Natural killer cell treated with Interleukin-12 subunit alpha and Interleukin-12 subunit beta and Interleukin-15 and Interleukin-18, amount 100 ng/mL, for 72 hours (primary cell): ENCODE measurements around the gene ZNF236. TPM values are rescaled to one million over a fixed set of nuclear protein-coding genes. Genes with fewer than 3 reads are reported as not detected.

Experiments
- ATAC-seq, 2 donors: fragments of 150-1000 bp; cut with Tn5 transposase in 1 of 2; sonication (Bioruptor Pico), chemical (Tn5 transposase) in 1 of 2; 2 replicates each; pipeline ENCODE4 v1.10.0; 2021
- DNase-seq: peaks from one replicate; pipeline ENCODE4 v3.0.0; 2022; ENCODE audit warnings: low spot score
- H3K27ac Mint-ChIP-seq, 2 donors: 1 replicate in 1 of 2; 2 replicates in 1 of 2; pipeline ENCODE4 v1.8.0; 2022; ENCODE audit warnings: mixed read lengths in 2 of 2, mild to moderate bottlenecking in 1 of 2, moderate library complexity in 1 of 2
- H3K27me3 Mint-ChIP-seq, 2 donors: 1 replicate in 1 of 2; 2 replicates in 1 of 2; pipeline ENCODE4 v1.8.0; 2022; ENCODE audit warnings: mixed read lengths in 2 of 2
- H3K36me3 Mint-ChIP-seq: one replicate; pipeline ENCODE4 v1.8.0; 2022; ENCODE audit warnings: mixed read lengths
- H3K4me1 Mint-ChIP-seq, 2 donors: 1 replicate in 1 of 2; 2 replicates in 1 of 2; pipeline ENCODE4 v1.8.0; 2022; ENCODE audit warnings: low read depth in 2 of 2, mixed read lengths in 2 of 2, mild to moderate bottlenecking in 1 of 2
- H3K4me3 Mint-ChIP-seq: one replicate; pipeline ENCODE4 v1.8.0; 2022; ENCODE audit warnings: mixed read lengths
- H3K9me3 Mint-ChIP-seq: 2 replicates; pipeline ENCODE4 v1.8.0; 2022; ENCODE audit warnings: mixed read lengths
- total RNA-seq, 2 donors: library from RNA; stranded (reverse); gene quantifications; one replicate each; pipeline ENCODE4 v1.2.3, GENCODE V29; 2022

The ZNF236 gene
- total RNA-seq, 2 donors from 2014 or later = 18.0 to 37.4 TPM

DNA sequence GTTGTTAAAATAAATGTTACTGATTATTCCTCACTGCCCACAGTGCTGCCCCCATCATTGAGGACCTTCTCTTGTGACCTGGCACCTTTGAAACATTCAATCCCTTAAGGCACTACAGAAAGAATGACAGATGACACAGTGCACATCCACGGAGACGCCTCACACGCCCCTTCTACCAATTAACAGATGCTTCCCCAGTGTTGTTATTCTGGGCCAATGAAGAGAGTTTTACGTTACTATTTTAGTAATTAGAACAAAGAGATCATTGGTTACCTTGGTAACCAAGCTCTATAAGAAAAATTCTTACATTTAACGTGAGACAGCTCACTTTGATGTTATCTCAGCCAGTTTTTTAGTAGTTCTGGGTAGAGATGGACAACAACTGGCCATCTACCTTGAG lies 152.0 kb downstream of the ZNF236 start:
- H3K4me1 Mint-ChIP-seq = peaks cover 0 to 3% of the 10 kb centered on the region in 2 donors
- no peak overlapping the region for H3K4me3 Mint-ChIP-seq
- no peak overlapping the region for H3K27ac Mint-ChIP-seq
- DNase-seq (no peak), ATAC-seq (no peak)
- no peaks in the 10 kb centered on the region for H3K27me3 Mint-ChIP-seq
- peaks cover 6% of the 10 kb centered on the region for H3K36me3 Mint-ChIP-seq
- H3K9me3 Mint-ChIP-seq = no peaks in the 10 kb centered on the region

DNA sequence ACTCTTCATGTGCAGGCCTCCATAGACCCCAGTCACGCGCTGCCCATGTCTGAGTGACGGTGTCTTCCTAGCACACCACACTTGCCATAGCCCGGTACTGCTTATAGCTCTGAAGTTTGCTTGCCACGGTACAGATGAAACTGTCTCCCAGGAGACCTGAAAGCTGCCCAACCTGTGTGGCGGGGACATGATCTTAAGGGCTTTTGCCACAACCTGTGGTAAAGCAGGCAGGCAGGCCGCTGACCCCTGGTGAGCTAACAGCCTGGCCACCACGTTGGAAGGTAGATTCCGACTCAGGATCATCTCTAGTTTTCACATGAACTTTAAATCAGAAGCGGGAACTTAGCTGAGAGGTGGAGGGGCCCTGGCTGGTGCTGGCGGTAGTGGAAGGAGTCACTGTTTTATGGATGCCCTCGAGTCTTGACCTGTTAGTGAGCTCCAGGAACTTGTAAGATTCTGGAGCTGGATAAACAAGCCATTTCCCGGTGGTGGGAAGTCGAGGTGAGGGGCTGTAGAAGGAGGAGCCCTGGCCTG lies 153.3 kb downstream of the ZNF236 start:
- H3K4me3 Mint-ChIP-seq = no peak overlapping the region
- DNase-seq (no peak), ATAC-seq (no peak)
- peaks cover 0 to 3% of the 10 kb centered on the region in 2 donors for H3K4me1 Mint-ChIP-seq
- no peak overlapping the region for H3K27ac Mint-ChIP-seq
- peaks cover 6% of the 10 kb centered on the region for H3K36me3 Mint-ChIP-seq
- H3K9me3 Mint-ChIP-seq = no peaks in the 10 kb centered on the region
- no peaks in the 10 kb centered on the region for H3K27me3 Mint-ChIP-seq

GRCh38 chr18:76977108-76977621 lies 154.8 kb downstream of the ZNF236 start:
- no peaks in the 10 kb centered on the region for H3K27me3 Mint-ChIP-seq
- peaks cover 0 to 2% of the 10 kb centered on the region in 2 donors for H3K4me1 Mint-ChIP-seq
- H3K4me3 Mint-ChIP-seq = no peak overlapping the region
- peak; percentile 45 for DNase-seq
- ATAC-seq = no peak
- H3K9me3 Mint-ChIP-seq = no peaks in the 10 kb centered on the region
- peaks cover 6% of the 10 kb centered on the region for H3K36me3 Mint-ChIP-seq
- no peak overlapping the region for H3K27ac Mint-ChIP-seq

DNA sequence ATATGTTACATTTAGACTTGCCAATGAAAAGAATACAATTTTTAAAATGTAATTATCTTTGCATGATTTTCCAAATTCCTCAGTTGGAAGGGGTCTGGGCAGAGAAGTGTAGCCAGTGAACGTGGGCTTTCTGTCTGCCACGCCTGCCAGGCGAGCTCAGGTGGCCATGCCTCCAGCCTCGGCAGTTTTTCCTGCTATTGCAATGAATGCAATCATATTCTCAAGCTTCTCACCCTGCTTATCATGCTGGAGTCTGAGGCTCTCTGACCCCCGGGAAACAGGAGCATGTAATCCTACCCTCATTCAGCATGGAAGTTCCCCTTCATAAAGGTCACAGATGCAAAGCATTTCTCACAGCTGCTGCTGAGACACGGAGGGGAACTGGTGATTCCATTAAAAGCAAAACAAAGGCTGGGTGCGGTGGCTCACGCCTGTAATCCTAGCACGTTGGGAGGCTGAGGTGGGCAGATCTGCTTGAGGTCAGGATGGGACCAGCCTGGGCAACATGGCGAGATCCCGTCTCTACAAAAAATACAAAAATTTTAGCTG lies 155.4 kb downstream of the ZNF236 start:
- H3K27me3 Mint-ChIP-seq = no peaks in the 10 kb centered on the region
- H3K27ac Mint-ChIP-seq = no peak overlapping the region
- no peaks in the 10 kb centered on the region for H3K9me3 Mint-ChIP-seq
- DNase-seq (peak; percentile 34), ATAC-seq (no peak)
- H3K36me3 Mint-ChIP-seq = peaks cover 6% of the 10 kb centered on the region
- H3K4me1 Mint-ChIP-seq = no peaks in the 10 kb centered on the region
- no peak overlapping the region for H3K4me3 Mint-ChIP-seq

- Mint-ChIP-seq H3K9me3 (no peaks in the 10 kb centered on the region), H3K36me3 (peaks cover 6% of the 10 kb centered on the region), H3K4me1 (peaks cover 3 to 4% of the 10 kb centered on the region in 2 donors), H3K27ac (peak overlapping the region in 1 of 2 donors; percentile 56), H3K27me3 (no peaks in the 10 kb centered on the region), H3K4me3 (no peak overlapping the region)
- no peak for ATAC-seq
- no peak for DNase-seq
Observed at GRCh38 chr18:76978616-76979015, 156.3 kb downstream of the ZNF236 start.

DNA sequence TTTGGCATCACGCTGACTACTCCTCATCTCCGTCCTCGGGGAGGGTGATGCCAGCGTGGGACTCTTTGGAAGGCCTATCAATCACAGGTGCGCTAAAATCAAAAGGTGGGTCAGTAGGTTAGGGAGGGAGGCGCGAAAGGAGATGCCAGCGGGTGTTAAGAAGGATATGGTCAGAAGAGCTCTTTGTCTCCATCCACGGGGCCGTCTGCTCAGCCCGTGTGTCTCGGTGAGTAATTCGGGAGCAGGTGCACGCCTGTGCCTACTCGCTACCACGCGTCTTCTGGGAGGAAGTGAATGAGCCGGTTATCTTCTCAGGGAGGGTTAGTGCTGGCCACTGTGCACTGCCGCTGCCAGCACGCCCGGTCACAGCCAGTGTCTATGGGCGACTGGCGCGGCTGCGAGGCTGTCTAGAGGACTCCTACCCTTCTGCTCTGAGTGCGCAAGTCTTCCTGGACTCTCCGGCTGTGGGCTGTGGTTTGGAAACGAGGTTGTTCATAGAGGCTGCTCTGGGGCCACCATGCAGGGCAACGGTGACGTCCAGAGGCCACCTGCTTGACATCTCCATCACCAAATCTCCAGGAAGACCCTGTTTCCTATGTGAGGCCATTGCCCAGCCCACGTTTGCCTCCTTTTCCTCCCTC lies 156.9 kb downstream of the ZNF236 start:
- DNase-seq (peak; percentile 56), ATAC-seq (no peak)
- Mint-ChIP-seq H3K4me3 (no peak overlapping the region), H3K27me3 (no peaks in the 10 kb centered on the region), H3K27ac (peak overlapping the region in 1 of 2 donors; percentile 56), H3K4me1 (peaks cover 3 to 4% of the 10 kb centered on the region in 2 donors), H3K36me3 (peaks cover 6% of the 10 kb centered on the region), H3K9me3 (no peaks in the 10 kb centered on the region)

GRCh38 chr18:76979906-76980305 lies 157.5 kb downstream of the ZNF236 start:
- H3K9me3 Mint-ChIP-seq = no peaks in the 10 kb centered on the region
- no peak overlapping the region for H3K27ac Mint-ChIP-seq
- H3K36me3 Mint-ChIP-seq = peaks cover 6% of the 10 kb centered on the region

GRCh38 chr18:76980663-76981395 lies 158.5 kb downstream of the ZNF236 start:
- no peak for DNase-seq
- Mint-ChIP-seq H3K4me3 (no peak overlapping the region), H3K4me1 (peaks cover 3 to 4% of the 10 kb centered on the region in 2 donors), H3K36me3 (peaks cover 6% of the 10 kb centered on the region), H3K9me3 (no peaks in the 10 kb centered on the region), H3K27ac (no peak overlapping the region), H3K27me3 (no peaks in the 10 kb centered on the region)
- ATAC-seq = no peak

More at GRCh38 chr18:76979906-76980305, 157.5 kb downstream of the ZNF236 start:
- DNase-seq = no peak
- ATAC-seq = no peak
- Mint-ChIP-seq H3K27me3 (no peaks in the 10 kb centered on the region), H3K4me1 (peaks cover 3 to 4% of the 10 kb centered on the region in 2 donors), H3K4me3 (no peak overlapping the region)

DNA sequence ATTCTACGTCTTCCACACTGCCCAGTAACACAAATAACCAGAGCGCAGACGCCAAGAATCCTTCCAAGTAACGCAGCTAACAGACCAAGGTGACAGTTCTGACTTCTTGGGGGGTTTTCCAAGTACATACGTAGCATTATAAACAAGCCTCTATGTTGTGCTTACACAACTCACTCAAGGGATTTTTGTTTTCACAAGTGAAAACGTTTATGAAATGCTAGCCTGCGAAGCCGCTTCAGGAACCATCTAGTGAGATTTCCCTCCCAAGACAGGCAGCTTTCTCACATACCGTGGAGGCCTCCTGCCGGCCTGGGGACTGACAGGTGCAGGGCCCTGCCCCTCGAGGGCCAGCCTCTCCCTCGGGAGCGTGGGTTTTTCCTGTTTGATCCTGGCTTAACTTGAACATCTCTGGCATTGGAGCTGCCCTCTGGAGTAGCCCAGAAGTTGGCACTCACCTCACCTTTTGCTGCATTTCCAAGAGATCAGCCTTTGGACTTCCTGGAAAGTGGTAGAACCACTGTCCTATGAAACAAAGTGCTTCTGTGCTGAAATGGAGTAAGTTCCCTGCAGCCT lies 159.1 kb downstream of the ZNF236 start:
- peaks cover 6% of the 10 kb centered on the region for H3K36me3 Mint-ChIP-seq
- H3K27ac Mint-ChIP-seq = no peak overlapping the region
- no peak for DNase-seq
- no peak overlapping the region for H3K4me3 Mint-ChIP-seq
- no peaks in the 10 kb centered on the region for H3K9me3 Mint-ChIP-seq
- H3K4me1 Mint-ChIP-seq = peaks cover 3 to 4% of the 10 kb centered on the region in 2 donors
- ATAC-seq = no peak
- no peaks in the 10 kb centered on the region for H3K27me3 Mint-ChIP-seq

- Mint-ChIP-seq H3K36me3 (peaks cover 6% of the 10 kb centered on the region), H3K9me3 (no peaks in the 10 kb centered on the region), H3K27me3 (no peaks in the 10 kb centered on the region), H3K4me3 (no peak overlapping the region), H3K4me1 (peaks cover 3 to 4% of the 10 kb centered on the region in 2 donors), H3K27ac (no peak overlapping the region)
- no peak for ATAC-seq
- no peak for DNase-seq
Observed at GRCh38 chr18:76982038-76982437, 159.7 kb downstream of the ZNF236 start.

GRCh38 chr18:76982841-76983583 lies 160.7 kb downstream of the ZNF236 start:
- Mint-ChIP-seq H3K4me3 (no peak overlapping the region), H3K27me3 (no peaks in the 10 kb centered on the region)

DNA sequence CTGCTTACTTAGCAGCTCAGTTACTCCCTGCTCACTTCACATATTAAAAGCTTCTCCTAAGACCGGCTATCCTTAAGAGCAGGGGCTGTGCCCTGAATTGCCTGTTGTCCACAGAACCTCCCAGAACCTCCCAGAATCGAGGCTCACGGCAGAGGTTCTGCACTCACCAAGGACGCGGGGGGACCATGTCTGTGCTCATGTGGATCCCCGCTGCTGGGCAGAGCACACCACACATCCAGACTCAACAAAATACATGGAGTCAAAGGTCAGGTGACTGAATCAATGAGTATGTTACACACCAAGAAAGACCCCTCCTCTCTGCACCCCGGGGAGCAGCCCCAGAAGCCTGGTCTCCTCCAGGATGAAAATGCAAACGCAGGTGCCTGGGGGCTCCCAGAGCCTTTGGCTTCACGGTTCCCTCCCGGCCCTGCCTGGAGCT lies 161.3 kb downstream of the ZNF236 start:
- Mint-ChIP-seq H3K27me3 (no peaks in the 10 kb centered on the region), H3K4me3 (no peak overlapping the region), H3K36me3 (peaks cover 5% of the 10 kb centered on the region), H3K9me3 (no peaks in the 10 kb centered on the region), H3K4me1 (peaks cover 4 to 5% of the 10 kb centered on the region in 2 donors), H3K27ac (no peak overlapping the region)
- ATAC-seq (peak in 1 of 2 donors; percentile 34), DNase-seq (peak; percentile 42)

More at GRCh38 chr18:76982841-76983583, 160.7 kb downstream of the ZNF236 start:
- Mint-ChIP-seq H3K27ac (no peak overlapping the region), H3K36me3 (peaks cover 6% of the 10 kb centered on the region), H3K9me3 (no peaks in the 10 kb centered on the region), H3K4me1 (peaks cover 3 to 4% of the 10 kb centered on the region in 2 donors)
- peak; percentile 86 to 87 for ATAC-seq
- DNase-seq = peak; percentile 85
